HG03097 (cell line): ENCODE measurements around the gene NOP56.

Experiments used
- ATAC-seq: cut with Tn5 transposase; IDR thresholded peaks from one replicate; pipeline ENCODE4 v1.9.1; 2021; ENCODE audit not compliant: unreplicated experiment, low FRiP score

Gene NOP56

GRCh38 chr20:2698912-2699311, 46.5 kb downstream of the NOP56 start:
- no peak for ATAC-seq

DNA sequence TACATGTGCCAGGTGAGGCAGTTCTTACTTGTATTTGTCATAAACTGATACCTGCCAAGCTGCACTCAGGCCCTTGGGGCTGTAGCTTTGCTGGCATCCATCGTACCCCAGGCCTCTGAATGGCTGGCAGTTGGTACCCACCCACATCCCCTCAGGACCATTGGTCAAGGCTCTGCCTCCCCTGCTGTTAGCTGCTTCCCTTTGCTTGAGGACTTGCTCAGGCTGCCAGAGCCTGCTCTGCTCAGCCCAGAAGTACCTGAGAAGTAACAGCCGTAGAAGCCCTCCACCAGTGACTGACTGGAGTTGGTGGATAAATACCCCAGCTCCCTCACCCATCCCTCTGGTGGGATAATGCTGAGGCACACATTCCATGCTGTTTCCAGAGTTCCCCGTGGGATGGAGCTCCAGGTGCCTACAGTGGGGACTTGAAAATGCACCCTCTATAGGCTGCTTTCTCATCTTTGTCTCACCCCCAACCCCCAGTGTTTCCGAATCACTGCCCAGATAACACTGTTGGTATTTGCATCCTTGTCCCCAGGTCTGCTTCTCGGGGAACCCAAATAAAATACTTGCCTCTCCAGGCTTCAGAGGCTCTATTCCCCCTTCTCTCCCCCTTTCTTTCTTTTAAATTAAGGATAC, 47.5 kb downstream of the NOP56 start:
- ATAC-seq: no peak

DNA sequence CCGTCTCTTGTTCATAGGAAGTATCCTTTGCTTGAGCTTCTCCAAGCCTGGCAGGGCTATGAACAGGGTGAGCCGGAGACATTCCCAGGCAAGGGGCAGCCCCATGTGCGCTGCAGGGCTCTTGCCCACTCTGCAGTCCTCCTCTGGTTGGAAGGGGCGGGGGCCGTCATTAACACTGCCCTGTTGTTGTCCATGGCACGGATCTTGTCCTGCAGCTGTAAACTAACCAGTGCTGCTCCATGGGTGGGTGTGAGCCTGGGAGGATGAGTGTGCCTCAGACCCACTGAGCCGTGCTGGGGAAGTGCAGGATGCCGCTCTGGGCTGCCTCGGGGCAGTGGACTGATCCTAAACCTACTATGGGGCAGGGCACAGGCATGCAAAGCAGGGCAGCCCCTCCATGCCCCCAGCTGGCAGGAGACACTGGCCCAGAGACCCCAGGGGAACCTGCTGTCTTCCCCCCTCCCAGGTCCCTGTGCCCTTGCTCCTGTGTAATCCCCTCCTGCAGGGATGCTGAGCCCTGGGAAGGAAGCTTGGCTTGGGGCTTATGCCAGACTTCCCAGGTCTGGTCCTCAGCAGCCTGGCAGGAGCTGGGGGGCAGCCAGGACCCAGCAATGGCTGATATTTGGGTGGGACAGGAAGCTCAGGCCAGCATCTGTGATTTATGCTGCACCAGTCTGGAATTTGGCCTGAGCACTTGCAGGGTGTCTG, 48.6 kb downstream of the NOP56 start:
- no peak for ATAC-seq

GRCh38 chr20:2701671-2702081, 49.2 kb downstream of the NOP56 start:
- no peak for ATAC-seq

- no peak for ATAC-seq
These were observed 51.5 kb downstream of the NOP56 start for GRCh38 chr20:2703716-2704475.

- no peak for ATAC-seq
These were observed 53.7 kb downstream of the NOP56 start for GRCh38 chr20:2705931-2706645.

DNA sequence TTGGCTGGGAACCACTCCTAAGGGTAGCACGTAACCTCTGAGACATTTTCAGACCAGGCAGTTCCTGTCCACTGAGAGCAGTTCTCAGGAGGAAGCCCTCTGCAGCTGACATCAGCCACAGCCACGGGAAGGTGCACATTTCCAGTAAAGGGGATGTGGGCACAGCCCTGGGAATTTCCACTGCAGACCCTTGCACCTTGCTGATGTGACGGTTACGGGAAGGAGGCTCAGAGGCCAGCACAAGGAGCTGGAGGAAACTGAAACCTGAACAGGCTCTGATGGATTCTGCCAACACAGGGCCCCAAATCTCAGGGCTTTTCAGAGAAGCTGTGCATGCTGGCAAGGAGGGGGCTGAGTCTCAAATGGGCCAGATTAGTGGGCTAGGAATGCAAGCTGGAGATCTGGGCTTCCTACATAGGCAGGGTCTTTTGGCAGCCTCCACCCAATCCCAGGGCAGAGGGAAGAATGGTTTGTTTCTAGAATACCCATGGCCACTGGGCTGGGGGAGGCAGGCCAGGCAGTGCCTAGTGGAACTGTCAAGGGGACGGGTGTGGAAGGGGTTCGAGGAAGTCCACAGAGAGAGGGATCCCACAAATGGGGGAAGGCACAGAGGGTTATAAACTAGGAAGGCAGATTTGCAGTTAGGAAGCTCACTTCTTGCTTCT, 54.4 kb downstream of the NOP56 start:
- no peak for ATAC-seq

- no peak for ATAC-seq
These were observed 55.1 kb downstream of the NOP56 start for GRCh38 chr20:2707353-2708072.
